ENCODE data around the gene CYBC1.

Gene CYBC1

DNA sequence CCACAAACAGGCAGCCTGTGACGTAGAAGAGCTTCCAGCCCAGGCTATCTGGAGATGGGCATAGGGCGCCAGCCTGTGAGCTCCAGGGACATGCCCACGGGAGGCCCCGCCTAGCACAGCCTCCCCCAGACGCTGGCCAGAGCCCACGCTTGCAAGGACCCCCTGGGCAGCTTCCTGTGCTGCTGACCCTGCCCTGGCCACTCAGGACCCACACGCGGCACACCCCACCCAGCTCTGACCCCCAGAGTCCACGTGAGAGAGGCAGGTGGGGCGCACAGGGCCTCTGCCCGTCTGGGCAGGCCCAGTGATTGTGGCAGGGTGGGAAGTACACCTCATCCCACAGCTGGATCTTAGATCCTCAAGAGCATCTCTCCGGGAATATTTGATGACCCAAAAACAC lies 3.9 kb downstream of the CYBC1 start:
- DNase-seq: no peak

DNA sequence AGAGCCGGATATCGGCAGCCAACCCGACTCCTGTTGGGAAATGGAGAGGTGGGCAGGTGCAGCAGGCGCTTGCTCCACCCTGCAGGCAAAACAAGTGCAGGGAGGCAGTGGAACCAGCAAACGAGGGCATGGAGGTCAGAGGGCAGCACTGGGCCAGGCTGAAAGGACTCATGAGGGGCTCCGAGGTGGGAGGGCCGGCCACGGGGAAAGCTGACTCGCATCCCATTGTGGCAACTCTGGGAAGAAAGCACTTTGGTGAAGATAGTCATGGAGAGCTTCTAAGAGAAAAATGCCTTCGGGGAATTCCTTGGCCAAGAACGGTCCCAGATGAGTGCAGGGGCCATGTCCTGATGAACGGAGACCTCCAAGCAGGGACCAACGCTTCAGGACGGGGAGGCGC lies 4.4 kb downstream of the CYBC1 start:
- DNase-seq: no peak

DNA sequence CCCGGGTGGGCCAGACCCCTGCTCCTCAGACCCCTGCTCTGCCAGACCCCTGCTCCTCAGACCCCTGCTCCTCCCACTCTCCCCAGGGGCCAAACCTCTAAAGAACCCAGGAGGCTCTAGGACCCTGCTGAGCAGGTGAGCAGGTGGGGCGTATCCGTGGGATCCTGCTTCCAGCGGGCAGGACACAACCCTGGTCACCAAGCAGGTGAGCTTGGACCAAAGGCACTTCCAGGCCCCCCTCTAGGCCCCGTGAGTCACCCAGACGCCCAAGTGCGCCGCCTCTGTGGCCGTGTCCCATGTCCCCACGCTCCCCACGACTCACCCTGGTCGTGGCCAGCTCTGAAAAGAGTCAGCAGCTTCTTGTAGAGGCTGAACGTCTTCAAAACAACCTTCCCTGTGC lies 5.0 kb downstream of the CYBC1 start:
- no peak for DNase-seq

DNA sequence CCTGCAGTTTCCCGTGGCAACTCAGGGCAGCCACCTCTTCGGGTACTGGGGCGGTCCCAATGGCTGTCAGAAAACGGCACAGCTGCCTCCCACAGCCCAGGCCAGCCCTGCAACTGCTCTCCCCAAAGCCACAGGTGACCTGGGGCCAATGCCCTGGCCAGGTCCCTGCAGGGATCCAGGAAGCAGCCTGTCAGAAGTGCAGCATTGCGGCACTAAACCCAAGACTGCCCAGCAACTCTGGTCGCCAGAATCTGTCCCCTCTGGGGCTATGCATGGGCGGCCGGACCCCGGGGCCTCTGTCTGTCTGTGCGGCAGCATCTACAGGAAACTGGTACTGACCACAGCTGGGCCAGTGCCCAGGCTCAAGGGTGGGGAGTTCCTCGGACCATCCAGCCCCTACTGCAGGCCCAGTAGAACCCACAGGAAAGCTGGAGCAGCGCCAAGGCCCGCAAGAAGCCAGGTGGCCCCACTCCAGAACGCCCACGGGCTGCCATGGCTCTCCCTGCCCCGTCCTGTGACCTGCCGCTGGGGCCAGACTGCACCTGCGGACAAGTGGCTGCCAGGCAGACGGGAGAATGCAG lies 5.5 kb downstream of the CYBC1 start:
- DNase-seq: no peak

DNA sequence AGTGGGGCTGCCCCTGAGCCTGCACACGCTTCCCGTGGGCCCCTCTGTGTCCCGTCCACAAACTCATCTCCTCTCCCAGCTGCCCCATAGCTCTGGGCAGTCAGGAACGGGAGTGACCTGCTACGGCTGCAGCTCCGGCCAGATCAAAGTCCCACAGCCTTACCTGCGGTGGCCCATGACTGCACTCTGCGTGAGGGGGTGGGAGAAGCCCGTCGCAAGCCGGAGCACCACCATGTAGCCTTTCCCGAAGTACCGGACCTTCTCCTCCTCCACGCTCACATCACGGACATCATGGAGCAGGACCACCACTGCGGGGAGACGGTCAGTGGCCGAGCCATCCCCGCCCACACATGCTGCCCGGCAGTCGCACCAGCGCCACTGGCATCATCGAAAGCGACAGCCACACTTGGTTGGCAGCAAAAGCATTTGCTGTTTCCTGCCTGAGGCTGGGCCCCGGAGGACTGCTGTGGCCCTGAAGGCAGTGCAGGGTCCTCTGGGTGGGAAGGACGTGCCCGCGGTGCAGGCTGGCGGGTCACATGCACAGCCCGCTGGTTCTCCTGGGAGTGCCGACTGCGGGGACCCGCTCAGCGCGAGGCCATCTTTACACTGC lies 6.2 kb downstream of the CYBC1 start:
- no peak for DNase-seq

DNA sequence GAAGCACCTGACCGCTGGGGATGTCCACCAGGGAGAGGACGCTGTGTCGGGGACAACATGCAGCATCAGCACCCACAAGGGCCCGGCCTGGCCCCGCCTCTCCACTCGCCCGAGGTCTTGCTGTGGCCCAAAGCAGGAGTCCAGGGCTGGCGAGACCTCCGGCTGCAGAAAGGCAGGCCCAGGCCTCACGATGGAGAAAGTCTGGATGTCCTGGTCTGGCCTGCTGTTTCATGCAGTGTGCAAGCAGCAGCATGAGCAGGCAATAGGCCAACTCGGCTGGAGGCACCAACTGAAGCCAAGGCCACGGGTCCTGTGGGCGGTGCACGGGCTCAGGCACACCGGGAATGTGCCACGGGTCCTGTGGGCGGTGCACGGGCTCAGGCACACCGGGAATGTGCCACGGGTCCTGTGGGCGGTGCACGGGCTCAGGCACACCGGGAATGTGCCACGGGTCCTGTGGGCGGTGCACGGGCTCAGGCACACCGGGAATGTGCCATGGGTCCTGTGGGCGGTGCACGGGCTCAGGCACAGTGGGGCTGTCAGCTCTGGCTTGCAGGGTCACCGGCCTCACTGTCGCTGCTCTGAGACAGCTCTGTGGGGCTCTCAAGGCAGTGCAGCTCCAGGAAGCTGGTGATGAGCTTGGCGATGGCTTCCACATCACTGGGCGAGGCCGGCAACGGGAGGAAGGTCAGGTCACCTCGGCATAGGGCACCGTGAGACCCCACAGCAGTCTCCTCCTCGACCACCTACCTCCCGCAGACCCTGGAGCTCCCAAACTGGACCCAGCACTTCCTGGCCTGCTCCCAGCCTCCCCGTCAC lies 6.9 kb downstream of the CYBC1 start:
- DNase-seq: no peak

DNA sequence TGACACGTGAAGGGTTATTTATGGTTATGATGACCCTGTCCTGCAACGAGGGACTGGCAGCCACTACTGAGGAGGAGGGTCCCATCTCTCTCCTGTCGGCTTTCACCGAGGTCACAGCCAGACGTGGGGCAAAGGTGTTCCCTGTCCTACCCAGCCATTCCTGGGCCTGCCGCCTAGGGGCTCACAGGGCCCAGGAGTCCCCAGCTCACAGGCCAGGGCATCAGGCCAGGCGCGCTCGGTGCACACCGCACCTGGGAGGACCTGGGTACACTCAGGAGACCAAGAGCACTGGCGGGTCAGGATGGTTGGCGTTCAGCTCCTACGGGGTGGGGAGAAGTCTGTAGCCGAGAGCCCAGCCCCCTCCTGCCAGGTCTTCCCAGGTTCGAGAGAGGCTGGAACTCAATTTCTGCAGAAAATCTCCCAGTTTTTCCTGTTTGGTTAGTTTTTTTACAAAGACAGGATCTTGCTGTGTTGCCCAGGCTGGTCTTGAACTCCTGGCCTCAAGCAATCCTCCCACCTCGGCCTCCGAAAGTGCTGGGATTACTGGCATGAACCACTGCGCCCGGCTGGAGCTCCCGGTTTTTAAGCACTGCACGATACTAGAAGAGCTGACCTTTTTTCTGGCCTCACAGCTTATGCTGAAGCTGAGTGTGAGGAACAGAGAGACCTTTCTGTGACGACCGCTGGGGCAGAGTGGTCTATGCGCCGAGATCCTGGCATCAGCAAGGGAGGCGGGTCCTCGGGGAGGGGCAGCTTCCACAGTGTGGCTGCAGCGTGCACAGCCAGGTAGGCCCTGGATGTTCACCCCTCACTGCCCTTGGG lies 7.7 kb downstream of the CYBC1 start:
- no peak for DNase-seq

DNA sequence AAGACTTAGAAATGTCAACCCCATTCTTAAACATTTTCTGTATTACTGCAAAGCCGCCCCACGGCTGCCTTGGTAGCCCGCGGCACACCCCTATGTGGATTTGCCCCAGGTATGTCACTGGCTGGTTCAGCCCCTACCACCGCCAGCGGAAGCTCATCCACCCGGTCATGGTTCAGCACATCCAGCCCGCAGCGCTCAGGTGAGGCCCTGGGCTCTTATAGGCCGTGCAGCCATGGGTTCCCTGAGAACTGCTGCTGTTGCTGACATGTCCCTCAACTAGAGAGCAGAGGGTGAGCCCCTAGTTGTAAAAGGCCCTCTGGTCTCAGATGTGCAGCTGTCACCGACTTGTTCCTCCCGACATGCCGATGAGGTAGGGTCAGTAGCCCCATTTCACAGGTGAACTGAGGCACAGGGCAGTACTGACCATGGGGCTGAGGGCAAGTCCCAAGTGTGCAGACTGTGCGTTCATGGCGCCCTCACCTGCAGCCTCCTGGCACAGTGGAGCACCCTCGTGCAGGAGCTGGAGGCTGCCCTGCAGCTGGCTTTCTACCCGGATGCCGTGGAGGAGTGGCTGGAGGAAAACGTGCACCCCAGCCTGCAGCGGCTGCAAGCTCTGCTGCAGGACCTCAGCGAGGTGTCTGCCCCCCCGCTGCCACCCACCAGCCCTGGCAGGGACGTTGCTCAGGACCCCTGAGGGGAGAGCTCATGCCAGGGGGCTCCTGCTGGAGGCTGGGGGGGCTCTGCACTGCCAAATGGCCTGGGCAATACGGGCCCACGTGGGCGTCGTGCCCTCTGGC lies 8.7 kb downstream of the CYBC1 start:
- no peak for DNase-seq

DNA sequence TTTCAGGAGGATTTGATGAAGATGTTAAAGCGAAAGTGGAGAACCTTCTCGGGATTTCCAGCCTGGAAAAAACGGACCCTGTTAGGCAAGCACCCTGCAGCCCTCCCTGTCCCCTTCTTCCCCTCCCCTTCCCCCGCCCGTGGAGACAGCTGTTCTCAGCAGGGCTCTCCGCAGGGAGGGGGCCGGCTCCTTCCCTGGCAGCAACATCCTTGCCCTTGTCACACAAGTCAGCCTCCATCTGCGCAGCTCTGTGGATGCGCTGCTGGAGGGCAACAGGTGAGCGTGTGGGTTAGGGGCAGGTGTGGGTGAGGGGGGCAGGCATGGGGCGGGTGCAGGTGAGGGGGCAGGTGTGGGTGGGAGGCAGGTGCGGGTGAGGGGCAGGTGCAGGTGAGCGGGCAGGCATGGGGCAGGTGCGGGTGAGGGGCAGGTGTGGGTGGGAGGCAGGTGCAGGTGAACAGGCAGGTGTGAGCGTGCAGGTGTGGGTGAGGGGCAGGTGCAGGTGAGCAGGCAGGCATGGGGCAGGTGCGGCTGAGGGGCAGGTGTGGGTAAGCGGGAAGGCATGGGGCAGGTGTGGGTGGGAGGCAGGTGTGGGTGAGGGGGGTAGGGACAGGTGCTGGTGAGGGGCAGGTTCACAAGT lies 9.4 kb downstream of the CYBC1 start:
- no peak for DNase-seq

DNA sequence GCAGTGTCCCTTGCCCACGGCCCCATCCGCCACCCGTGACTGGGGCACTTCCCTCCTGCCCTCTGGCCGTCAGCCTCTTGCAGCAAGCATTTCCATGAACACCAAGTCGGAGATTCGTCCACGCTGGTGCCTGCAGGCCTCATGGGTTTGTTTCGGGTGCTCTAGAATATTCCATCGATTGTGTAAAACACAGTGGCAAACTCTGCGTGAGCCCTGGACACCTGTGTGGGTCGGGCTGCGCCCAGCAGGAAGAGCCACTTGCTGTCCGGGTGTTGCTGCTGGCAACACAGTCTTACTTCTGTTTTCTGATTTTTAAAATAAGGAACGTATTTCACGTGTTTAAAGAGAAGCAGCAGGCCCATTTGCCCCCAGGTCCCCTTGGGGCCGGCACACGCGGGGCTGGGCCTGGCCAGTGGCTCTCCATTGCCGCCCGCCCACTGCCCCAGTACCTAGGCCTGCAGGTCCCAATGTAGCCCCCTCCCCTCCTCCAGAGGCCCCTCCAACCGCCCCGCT lies 10.0 kb downstream of the CYBC1 start:
- DNase-seq: no peak

DNA sequence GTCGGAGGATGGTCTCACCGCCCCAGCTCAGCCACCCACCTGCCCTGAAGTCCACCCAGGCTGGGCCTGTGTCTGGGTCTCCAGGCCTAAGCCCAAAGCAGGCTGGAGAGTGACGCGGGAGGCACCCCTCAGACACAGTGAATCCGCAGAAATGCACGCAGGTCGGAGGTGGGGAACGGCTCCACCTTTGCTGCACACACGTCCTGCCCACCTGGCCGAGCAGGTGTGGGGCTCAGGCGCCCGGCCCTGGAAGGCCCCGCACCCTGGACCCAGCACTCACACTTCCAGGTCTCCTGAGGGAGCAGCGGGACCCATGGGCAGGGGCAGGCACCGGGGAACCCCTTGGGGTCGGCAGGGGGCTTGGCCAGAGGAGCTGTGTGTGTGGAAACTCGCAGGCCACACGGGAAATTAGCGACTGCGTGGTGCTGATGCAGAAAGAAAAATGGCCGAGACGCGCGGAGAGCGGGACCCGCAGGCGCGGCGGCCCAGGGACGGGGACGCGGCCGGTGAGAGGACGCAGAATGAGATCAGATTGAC lies 10.7 kb downstream of the CYBC1 start:
- DNase-seq: no peak

DNA sequence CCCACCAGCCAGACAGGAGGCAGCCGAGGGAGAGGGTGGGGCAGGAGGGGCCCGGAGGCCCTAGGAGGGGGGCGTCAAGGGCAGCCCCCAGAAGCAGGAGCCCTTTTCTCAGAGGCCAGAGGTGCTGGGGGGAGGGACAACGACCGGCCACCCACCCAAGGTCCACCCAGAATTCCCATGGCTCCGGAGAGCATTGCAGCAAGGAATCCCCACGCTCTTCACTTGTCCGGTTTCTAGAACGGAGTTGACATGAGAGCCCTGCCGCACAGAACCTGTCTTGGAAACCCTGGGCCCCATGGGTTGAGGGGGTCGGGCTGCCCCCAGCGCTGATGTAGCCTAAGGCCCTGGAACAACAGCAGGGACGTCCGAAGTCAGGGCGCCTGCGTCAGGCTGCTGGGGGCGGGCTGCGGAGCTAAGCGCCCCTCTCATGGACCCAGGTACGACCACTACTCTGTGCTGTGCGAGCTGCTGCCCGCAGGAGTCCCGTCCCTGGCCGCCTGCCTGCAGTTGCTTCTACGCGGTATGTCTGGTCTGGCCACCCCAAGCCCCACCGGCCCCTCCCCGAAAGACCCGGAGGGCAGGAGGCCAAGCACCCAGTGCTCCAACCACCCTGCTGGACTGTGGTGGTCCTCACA lies 11.2 kb downstream of the CYBC1 start:
- no peak for DNase-seq

DNA sequence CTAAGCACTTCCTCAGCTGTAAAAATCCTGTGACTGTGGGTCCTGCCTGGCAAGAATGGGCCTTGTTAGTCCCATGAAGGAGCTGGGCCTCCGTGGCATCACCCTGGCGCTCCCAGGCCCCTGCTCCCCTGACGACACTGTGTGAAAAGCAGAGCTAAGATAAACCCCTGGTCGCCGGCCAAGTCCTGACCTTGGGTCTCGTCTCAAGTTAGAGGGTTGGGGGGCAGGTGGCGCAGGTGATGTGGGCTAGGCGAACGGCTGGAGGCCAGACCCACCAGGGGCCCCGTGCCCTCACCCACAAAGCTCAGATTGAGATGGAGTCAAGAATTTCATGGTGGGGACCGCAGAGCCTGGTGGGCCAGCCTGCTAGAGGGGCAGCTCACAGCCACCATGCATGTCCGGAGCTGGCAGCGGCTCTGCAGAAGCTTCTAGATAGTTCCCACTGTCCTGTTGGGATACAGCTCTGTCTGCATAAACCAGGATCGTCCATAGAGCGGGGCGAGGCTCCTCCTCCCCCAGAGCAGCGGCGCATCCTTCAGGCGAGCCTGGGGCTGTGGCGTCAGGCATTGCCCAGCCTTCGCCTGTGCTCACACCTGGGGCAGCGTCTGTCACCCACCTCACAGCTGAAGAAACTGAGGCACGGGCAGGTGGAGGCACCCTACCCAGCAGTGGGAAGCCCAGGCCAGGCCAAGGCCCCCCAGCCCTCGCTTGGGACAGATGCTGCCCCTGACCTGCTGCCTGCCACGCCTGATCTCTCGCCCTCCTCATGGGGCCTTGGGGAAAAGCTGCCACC lies 12.0 kb downstream of the CYBC1 start:
- no peak for DNase-seq

DNA sequence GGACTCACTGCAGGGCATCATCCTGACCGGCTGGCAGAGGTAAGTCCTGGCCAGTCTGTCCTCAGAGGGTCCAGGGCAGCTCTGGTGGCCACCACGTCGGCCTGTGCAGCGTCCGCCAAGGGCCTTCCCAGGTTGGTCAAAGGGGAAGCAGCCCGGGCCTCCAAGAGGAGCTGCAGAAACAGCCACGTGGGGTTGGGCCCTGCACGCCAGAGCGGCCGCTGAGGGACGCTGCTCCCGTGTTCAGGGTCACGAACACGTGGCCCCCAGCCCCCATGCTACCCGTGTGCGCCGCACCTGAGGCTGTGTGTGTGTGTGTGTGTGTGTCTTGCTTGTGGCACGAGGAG lies 13.3 kb downstream of the CYBC1 start:
- no peak for DNase-seq

DNA sequence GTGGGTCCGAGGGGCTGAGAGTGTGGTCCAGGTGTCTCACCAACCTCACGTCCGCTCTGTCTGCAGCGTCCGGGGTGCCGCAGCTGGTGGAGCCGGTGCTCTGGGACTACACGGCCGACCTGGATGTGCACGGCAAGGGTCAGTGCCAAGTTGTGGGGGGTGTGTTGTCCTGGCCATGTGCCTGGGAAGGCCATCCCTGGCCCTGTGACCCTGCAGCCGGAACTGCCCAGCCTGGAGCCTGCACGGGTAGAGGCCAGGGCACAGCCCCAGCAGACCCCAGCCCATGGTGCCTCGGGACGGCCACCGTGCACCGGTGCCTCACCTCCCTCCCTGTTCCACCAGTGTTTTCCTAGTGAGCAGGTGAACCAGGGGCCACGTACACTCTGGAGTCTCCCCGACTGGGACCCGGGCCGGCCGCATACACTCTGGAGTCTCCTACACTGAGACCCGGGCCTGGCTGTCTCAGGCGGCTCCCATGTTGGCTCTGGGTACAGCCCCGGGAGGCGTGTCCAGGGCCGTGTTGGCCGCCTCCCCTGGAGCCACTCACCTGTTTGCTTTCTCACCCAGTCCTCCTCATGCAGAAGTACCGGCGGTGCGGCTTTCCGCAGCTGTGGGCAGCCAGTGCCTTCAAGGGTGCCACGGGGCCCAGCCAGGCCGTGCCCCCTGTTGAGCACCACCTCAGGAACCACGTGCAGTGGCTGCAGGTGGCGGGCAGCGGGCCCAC lies 13.8 kb downstream of the CYBC1 start:
- DNase-seq: no peak

DNA sequence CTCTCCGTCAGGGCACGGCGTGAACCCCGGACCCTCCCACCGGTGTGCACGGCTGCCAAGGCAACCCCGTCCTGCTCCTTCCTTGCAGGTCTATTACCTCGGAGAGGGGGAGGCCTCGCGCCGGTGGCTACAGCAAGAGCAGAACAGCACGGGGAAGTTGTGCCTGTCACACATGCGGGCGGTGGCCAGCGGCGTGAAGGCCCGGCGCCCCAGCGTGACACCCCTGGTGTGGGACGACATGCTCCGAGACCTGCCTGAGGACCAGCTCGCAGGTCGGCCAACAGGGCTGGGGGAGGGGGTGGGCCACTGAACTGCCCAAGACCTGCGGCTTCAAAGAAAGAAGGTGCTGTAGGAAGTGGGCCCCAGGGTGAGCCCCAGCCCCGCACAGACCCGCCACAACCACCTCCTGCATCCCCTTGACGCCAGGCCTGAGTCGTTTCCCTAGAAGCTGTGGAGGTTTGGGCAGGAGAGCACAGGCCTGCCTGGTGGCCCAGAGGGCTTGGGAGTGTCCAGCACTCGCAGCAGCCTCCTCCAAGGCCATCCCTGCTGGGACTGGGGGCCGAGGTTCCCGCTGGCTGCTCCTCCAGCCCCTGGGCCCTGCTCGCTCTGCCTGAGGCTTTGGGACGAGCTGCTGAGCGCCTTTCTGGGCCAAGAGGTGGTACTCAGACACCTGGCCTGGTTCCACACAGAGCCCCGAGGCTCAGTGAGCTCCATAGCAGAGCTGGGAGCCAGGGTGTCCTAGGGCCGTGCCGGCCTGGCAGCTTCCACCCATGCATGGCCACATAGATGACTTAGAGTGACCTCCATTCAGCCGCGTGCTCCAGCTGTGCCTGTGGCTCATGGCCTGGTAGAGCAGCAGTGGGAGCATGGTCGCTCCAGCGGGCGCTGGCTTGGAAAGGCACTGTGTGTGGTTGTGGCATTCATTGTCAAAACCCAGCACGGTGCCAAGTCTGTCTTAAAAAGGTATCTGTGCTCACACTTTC lies 14.7 kb downstream of the CYBC1 start:
- no peak for DNase-seq

DNA sequence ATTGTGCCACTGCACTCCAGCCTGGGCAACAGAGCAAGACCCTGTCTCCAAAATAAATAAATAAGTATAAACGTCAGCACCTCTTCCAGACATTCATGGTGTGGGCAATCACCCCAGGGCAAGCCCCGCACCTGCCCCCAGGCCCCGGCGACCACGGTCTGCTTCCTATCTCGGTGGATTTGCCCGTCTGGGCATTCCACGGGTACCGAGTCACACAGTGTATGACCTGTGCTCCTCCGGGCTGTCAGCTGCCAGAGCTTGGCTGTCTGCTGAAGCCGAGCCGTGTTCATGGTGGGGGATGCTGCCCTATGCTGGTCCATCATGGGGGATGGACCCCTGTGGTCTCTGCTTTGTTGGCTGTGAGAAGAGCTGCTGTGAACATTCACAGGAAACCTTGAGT lies 15.4 kb downstream of the CYBC1 start:
- DNase-seq: no peak

DNA sequence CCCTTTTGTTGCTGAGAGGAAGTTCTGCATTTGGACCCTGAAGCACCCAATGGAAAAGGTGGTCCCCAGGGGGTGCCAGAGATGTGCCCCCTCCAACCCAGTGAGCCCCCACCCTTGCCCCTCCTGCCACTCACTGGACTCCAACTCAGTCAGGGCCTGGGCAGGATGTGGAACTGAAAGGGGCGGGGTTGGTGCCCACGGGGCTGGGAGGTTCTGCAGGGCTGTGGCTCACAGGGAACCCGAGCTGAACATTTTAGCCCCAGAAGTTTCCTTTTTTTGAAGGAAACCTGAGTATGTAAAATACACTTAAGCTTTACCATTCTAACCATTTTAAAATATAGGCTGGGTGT lies 16.4 kb downstream of the CYBC1 start:
- DNase-seq: no peak
